A673 (cell line): ENCODE results near the gene FSTL5.

Source experiments
- CTCF ChIP-seq: fragments of 300-800, 200-600 bp; sonication (generic); conservative IDR thresholded peaks from 2 replicates; pipeline ENCODE4 v1.5.1; 2017; ENCODE audit warnings: low read depth, mild to moderate bottlenecking, antibody characterized with exemption, low read length, moderate library complexity, mixed read lengths
- EZH2 ChIP-seq: fragments of 200-600 bp; sonication (generic); IDR thresholded peaks from 2 replicates; pipeline ENCODE4 v1.6.1; 2017; ENCODE audit warnings: borderline replicate concordance, low read depth, mild to moderate bottlenecking, mixed read lengths, antibody characterized with exemption, low read length; ENCODE audit not compliant: poor library complexity, severe bottlenecking

- TF ChIP-seq CTCF: no peak
- no peak for TF ChIP-seq EZH2
Measured at GRCh38 chr4:162170509-162170908, 6.7 kb upstream of the FSTL5 start.
